8988T (cell line): ENCODE data around the gene FAM177B.

Experiments
- DNase-seq: peaks from one replicate; pipeline ENCODE4 v3.0.0; 2011

The FAM177B gene

GRCh38 chr1:222736972-222737371 lies at the start of gene FAM177B:
Gene FAM177B, plus strand, starts transcription at chr1:222737202. Its CDS starts 9,344 bp downstream, at chr1:222746546.
- no peak for DNase-seq

GRCh38 chr1:222691016-222691415 lies 46.0 kb upstream of the FAM177B start:
- no peak for DNase-seq

- DNase-seq, result no peak
Observed at GRCh38 chr1:222694927-222695326, 42.1 kb upstream of the FAM177B start.

- DNase-seq, result no peak
Observed at GRCh38 chr1:222696741-222697140, 40.3 kb upstream of the FAM177B start.

GRCh38 chr1:222697203-222697602 lies 39.8 kb upstream of the FAM177B start:
- DNase-seq, result no peak

- DNase-seq, result no peak
Observed at GRCh38 chr1:222697826-222698225, 39.2 kb upstream of the FAM177B start.

- no peak for DNase-seq
Observed at GRCh38 chr1:222702210-222702609, 34.8 kb upstream of the FAM177B start.

GRCh38 chr1:222704260-222704659 lies 32.7 kb upstream of the FAM177B start:
- DNase-seq, result no peak

GRCh38 chr1:222706815-222707214 lies 30.2 kb upstream of the FAM177B start:
- DNase-seq, result no peak

GRCh38 chr1:222709700-222710153 lies 27.3 kb upstream of the FAM177B start:
- no peak for DNase-seq

GRCh38 chr1:222711319-222712252 lies 25.4 kb upstream of the FAM177B start:
- peak; percentile 46 for DNase-seq

GRCh38 chr1:222712253-222713090 lies 24.5 kb upstream of the FAM177B start, which contains the start of the genes AIDA and BROX:
Gene AIDA, minus strand, starts transcription at chr1:222712491. Its CDS starts 174 bp downstream, at chr1:222712317.
Gene BROX, plus strand, starts transcription at chr1:222712564. Its CDS starts 3,136 bp downstream, at chr1:222715700.
- DNase-seq, result peak; percentile 70

- peak; percentile 69 for DNase-seq
Observed at GRCh38 chr1:222713091-222713961, 23.7 kb upstream of the FAM177B start.

- no peak for DNase-seq
Observed at GRCh38 chr1:222716393-222716792, 20.6 kb upstream of the FAM177B start.

GRCh38 chr1:222728746-222729145 lies 8.3 kb upstream of the FAM177B start:
- no peak for DNase-seq

GRCh38 chr1:222730866-222731265 lies 6.1 kb upstream of the FAM177B start:
- no peak for DNase-seq

- DNase-seq, result no peak
Observed at GRCh38 chr1:222732216-222733159, 4.5 kb upstream of the FAM177B start.

GRCh38 chr1:222734740-222735139 lies 2.3 kb upstream of the FAM177B start:
- no peak for DNase-seq

GRCh38 chr1:222736470-222736869 lies 532 bp upstream of the FAM177B start:
- no peak for DNase-seq

- no peak for DNase-seq
Observed at GRCh38 chr1:222739465-222739864, 2.5 kb downstream of the FAM177B start.

GRCh38 chr1:222739929-222740328 lies 2.9 kb downstream of the FAM177B start:
- DNase-seq, result no peak
